ENCODE measurements around the gene SLC35A1.

Gene SLC35A1

GRCh38 chr6:87553159-87553765, 80.5 kb downstream of the SLC35A1 start:
- no peak overlapping the region for H3K4me3 ChIP-seq (ENCODE audit: low read depth, low read length)
- TF ChIP-seq CTCF (IDR thresholded peaks at IDR 0.05; ENCODE audit: low read depth, low read length) = no peak
- TF ChIP-seq, protein P1, sequence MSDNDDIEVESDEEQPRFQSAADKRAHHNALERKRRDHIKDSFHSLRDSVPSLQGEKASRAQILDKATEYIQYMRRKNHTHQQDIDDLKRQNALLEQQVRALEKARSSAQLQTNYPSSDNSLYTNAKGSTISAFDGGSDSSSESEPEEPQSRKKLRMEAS (IDR thresholded peaks at IDR 0.05; ENCODE audit: low read depth, low read length) = no peak
- no peak for TF ChIP-seq MYC (IDR thresholded peaks at IDR 0.05; ENCODE audit: low read depth, low read length)
- no peak for TF ChIP-seq POLR2A (IDR thresholded peaks at IDR 0.05; ENCODE audit: extremely low read depth, insufficient read length)
- no peak for DNase-seq (ENCODE audit: low read depth)

- H3K4me3 ChIP-seq (ENCODE audit: low read depth, low read length) = no peak overlapping the region
- no peak for DNase-seq (ENCODE audit: low read depth)
- TF ChIP-seq, protein P1 (IDR thresholded peaks at IDR 0.05; ENCODE audit: low read depth, low read length) = no peak
- TF ChIP-seq POLR2A (IDR thresholded peaks at IDR 0.05; ENCODE audit: extremely low read depth, insufficient read length) (no peak), CTCF (IDR thresholded peaks at IDR 0.05; ENCODE audit: low read depth, low read length) (no peak), MYC (IDR thresholded peaks at IDR 0.05; ENCODE audit: low read depth, low read length) (no peak)
These were observed 82.7 kb downstream of the SLC35A1 start for GRCh38 chr6:87555506-87555905.

GRCh38 chr6:87558446-87558845, 85.7 kb downstream of the SLC35A1 start:
- TF ChIP-seq POLR2A (IDR thresholded peaks at IDR 0.05; ENCODE audit: extremely low read depth, insufficient read length) (no peak), MYC (IDR thresholded peaks at IDR 0.05; ENCODE audit: low read depth, low read length) (no peak), CTCF (IDR thresholded peaks at IDR 0.05; ENCODE audit: low read depth, low read length) (no peak)
- TF ChIP-seq, protein P1 (IDR thresholded peaks at IDR 0.05; ENCODE audit: low read depth, low read length) = no peak
- no peak for DNase-seq (ENCODE audit: low read depth)
- no peak overlapping the region for H3K4me3 ChIP-seq (ENCODE audit: low read depth, low read length)

DNA sequence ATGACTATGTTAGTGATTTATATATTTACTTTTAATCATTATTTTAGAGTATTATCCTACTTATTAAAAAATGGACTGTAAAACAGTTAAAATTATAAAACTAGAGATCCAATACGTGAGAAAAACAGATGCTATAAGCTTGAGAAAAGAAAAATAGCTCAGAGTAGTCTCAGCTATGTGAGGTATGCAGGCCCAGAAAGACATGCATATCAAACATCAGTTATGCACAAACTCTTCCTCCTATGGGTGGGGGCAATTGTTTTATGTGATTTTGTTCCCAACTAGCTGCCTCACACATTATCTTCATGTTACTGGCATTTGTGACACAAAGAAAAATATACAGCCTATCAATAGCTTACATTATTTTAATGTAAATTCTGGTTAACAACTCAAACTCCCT, 88.2 kb downstream of the SLC35A1 start:
- no peak overlapping the region for H3K4me3 ChIP-seq (ENCODE audit: low read depth, low read length)
- no peak for TF ChIP-seq POLR2A (IDR thresholded peaks at IDR 0.05; ENCODE audit: extremely low read depth, insufficient read length)
- TF ChIP-seq CTCF (IDR thresholded peaks at IDR 0.05; ENCODE audit: low read depth, low read length) = no peak
- TF ChIP-seq, protein P1 (IDR thresholded peaks at IDR 0.05; ENCODE audit: low read depth, low read length) = no peak
- no peak for TF ChIP-seq MYC (IDR thresholded peaks at IDR 0.05; ENCODE audit: low read depth, low read length)
- DNase-seq (ENCODE audit: low read depth) = no peak

Measured in NB4 (cell line).